Smooth muscle cell (in vitro differentiated cells): Measurements from ENCODE around the gene SNPH. TPM values are rescaled to one million over a fixed set of nuclear protein-coding genes. Genes with fewer than 3 reads are reported as not detected.

Experiments used
- DNase-seq: peaks from one replicate; lab custom pipeline; 2025; ENCODE audit not compliant: unreplicated experiment; lab: John Stamatoyannopoulos, UW
- H2AFZ ChIP-seq: fragments of 200-600 bp; sonication (generic); 2 replicates; pipeline ENCODE4 v1.6.0; 2016; ENCODE audit warnings: antibody characterized with exemption, low read depth, mild to moderate bottlenecking
- H3F3A ChIP-seq: fragments of 200-600 bp; sonication (generic); 2 replicates; pipeline ENCODE4 v1.6.0; 2017; ENCODE audit warnings: antibody characterized with exemption, low read depth
- H3K27ac ChIP-seq: fragments of 200-600 bp; sonication (generic); 2 replicates; pipeline ENCODE4 v1.5.1; 2016; ENCODE audit warnings: low read depth, mild to moderate bottlenecking
- H3K27me3 ChIP-seq: fragments of 200-600 bp; sonication (generic); 2 replicates; pipeline ENCODE4 v1.6.1; 2016; ENCODE audit warnings: low read depth, mild to moderate bottlenecking
- H3K36me3 ChIP-seq: fragments of 200-600 bp; sonication (generic); 2 replicates; pipeline ENCODE4 v1.5.1; 2016; ENCODE audit warnings: low read depth
- H3K4me1 ChIP-seq: fragments of 200-600 bp; sonication (generic); 2 replicates; pipeline ENCODE4 v1.5.1; 2016; ENCODE audit warnings: low read depth
- H3K4me2 ChIP-seq: fragments of 200-600 bp; sonication (generic); 2 replicates; pipeline ENCODE4 v1.6.0; 2016; ENCODE audit warnings: mild to moderate bottlenecking
- H3K4me3 ChIP-seq: fragments of 200-600 bp; sonication (generic); 2 replicates; pipeline ENCODE4 v1.5.1; 2016; ENCODE audit warnings: mild to moderate bottlenecking
- H3K79me2 ChIP-seq: fragments of 200-600 bp; sonication (generic); 2 replicates; pipeline ENCODE4 v1.6.0; 2016; ENCODE audit warnings: low read depth, mild to moderate bottlenecking
- H3K9ac ChIP-seq: fragments of 200-600 bp; sonication (generic); 2 replicates; pipeline ENCODE4 v1.6.0; 2016; ENCODE audit warnings: low read depth
- H3K9me3 ChIP-seq: fragments of 200-600 bp; sonication (generic); replicated peaks from 2 replicates; pipeline ENCODE4 v1.5.1; 2016; ENCODE audit warnings: low read depth
- H4K20me1 ChIP-seq: fragments of 200-600 bp; sonication (generic); 2 replicates; pipeline ENCODE4 v1.6.0; 2016; ENCODE audit warnings: low read depth
- WGBS: methylation state at CpG from one replicate; pipeline ENCODE4 v1.1.7; 2016; ENCODE audit warnings: low lambda C conversion rate; 5-methylcytosine and 5-hydroxymethylcytosine counted together
- polyA plus RNA-seq: library from polyadenylated mRNA; unstranded; fragments of >200 nt; fragmentation: Nextera tagmentation; extraction: Ambion mirVana; gene quantifications from 2 replicates; pipeline ENCODE4 v1.2.1, GENCODE V29; 2016
- total RNA-seq: library from RNA; depleted of rRNA; stranded (reverse); fragments of >200 nt; gene quantifications from 2 replicates; pipeline ENCODE4 v1.2.3, GENCODE V29; 2014
- TF ChIP-seq, protein P1 (sequence below): fragments of 200-600 bp; sonication (generic); IDR thresholded peaks from 2 replicates; pipeline ENCODE4 v1.5.1; 2017; ENCODE audit warnings: borderline replicate concordance, mild to moderate bottlenecking, antibody characterized with exemption; ENCODE audit not compliant: insufficient read depth, poor library complexity, severe bottlenecking

SNPH gene
- total and polyA plus RNA-seq, 2 experiments from 2014 or later, result 3.0 to 3.1 TPM

DNA sequence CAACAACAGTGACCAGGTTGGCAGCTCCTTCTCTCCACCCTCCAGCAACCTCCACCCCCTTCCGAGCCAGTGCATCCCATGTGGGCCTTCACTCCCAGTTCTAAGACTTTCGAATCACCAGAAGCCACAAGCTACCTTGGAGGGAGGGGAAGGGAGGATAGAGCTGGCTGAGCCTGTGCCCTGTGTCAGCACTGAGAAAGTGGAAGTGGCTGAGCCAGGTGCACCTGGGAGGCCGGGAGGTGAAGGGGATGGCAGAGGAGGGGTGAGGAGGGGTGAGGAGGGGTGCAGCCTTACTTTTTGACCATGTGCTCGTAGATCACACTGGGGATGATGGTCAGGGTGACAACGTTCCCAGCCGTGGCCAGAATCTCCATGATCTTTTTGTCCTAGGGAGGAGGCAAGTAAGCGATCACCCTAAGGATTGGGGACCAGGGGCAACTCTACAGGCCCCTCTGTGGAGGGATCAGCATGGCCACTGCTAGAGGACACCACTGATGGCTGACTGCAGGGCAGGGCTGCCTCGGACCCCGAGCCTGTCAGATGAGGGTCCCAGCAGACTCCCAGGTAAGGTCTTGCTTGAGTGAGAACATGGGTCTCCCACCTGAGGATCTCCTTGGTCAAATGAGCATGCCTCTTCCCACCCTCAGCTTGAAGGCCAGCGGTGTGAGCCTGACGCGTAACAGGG is 44.6 kb downstream of the SNPH start:
- Histone ChIP-seq H3K4me3 (no peak overlapping the region), H3F3A (no peaks in the 10 kb centered on the region), H3K9ac (no peak overlapping the region), H3K9me3 (no peaks in the 10 kb centered on the region), H3K27ac (no peak overlapping the region), H3K79me2 (no peaks in the 10 kb centered on the region), H3K27me3 (no peaks in the 10 kb centered on the region), H3K36me3 (no peaks in the 10 kb centered on the region), H3K4me2 (no peak overlapping the region), H4K20me1 (no peaks in the 10 kb centered on the region), H3K4me1 (no peaks in the 10 kb centered on the region), H2AFZ (no peak overlapping the region)
- WGBS, result 95% methylated on average over 12 of the region's 12 CpGs
- DNase-seq, result no peak
- TF ChIP-seq, protein P1, sequence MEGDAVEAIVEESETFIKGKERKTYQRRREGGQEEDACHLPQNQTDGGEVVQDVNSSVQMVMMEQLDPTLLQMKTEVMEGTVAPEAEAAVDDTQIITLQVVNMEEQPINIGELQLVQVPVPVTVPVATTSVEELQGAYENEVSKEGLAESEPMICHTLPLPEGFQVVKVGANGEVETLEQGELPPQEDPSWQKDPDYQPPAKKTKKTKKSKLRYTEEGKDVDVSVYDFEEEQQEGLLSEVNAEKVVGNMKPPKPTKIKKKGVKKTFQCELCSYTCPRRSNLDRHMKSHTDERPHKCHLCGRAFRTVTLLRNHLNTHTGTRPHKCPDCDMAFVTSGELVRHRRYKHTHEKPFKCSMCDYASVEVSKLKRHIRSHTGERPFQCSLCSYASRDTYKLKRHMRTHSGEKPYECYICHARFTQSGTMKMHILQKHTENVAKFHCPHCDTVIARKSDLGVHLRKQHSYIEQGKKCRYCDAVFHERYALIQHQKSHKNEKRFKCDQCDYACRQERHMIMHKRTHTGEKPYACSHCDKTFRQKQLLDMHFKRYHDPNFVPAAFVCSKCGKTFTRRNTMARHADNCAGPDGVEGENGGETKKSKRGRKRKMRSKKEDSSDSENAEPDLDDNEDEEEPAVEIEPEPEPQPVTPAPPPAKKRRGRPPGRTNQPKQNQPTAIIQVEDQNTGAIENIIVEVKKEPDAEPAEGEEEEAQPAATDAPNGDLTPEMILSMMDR, result no peak

DNA sequence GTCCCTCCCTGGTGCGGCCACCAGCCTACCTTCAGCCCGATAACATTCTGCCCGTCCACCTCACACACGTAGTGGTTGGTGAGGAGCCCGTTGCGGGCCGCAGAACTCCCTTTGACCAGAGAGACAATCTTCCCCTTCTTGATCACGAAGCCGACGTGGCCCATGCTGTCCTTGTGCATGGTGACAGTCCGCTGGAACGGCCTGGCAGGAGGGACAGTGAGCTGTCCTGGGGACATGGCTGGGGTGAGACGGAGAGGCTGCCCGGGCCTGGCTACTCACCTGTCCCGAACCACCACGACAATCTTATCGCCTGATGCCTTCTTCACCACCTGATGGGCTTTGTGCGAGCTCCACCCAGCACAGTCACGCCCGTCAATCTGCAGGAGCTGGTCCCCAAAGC is 46.2 kb downstream of the SNPH start:
- H3K4me1 ChIP-seq, result no peaks in the 10 kb centered on the region

DNA sequence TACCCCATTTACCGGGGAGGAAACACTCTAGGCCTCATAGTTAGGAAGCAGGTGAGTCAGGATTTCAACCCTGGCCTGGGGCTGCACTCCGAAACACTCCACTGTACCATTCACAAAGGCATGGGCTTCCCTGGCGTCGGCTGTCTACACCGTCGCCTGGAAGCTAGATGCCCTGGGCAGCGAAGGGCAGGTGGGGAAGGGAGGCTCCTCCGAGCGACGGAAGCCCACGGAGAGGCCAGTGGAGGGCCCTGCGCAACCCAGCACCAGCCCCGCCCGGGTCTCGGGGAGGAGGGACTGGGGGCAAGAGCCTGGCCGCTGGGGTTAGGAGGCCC is 46.8 kb downstream of the SNPH start:
- H3K4me3 ChIP-seq, result no peak overlapping the region
- no peak overlapping the region for H3K27ac ChIP-seq
- no peaks in the 10 kb centered on the region for H3K79me2 ChIP-seq
- no peak for DNase-seq
- no peak overlapping the region for H3K9ac ChIP-seq
- H3K27me3 ChIP-seq, result no peaks in the 10 kb centered on the region
- H3F3A ChIP-seq, result no peaks in the 10 kb centered on the region
- TF ChIP-seq, protein P1, result no peak
- H3K36me3 ChIP-seq, result no peaks in the 10 kb centered on the region
- H4K20me1 ChIP-seq, result no peaks in the 10 kb centered on the region
- H3K9me3 ChIP-seq, result no peaks in the 10 kb centered on the region
- peak overlapping the region; percentile 93 for H3K4me2 ChIP-seq
- H2AFZ ChIP-seq, result no peak overlapping the region
- 75% methylated on average over 14 of the region's 16 CpGs for WGBS
- H3K4me1 ChIP-seq, result no peaks in the 10 kb centered on the region

More for the DNA sequence above, 46.2 kb downstream of the SNPH start:
- TF ChIP-seq, protein P1, result no peak
- WGBS, result 92% methylated on average over 20 of the region's 20 CpGs
- no peaks in the 10 kb centered on the region for H4K20me1 ChIP-seq
- H3K27me3 ChIP-seq, result no peaks in the 10 kb centered on the region
- DNase-seq, result no peak
- H3K4me2 ChIP-seq, result no peak overlapping the region
- no peak overlapping the region for H3K4me3 ChIP-seq
- no peak overlapping the region for H3K27ac ChIP-seq
- H2AFZ ChIP-seq, result no peak overlapping the region
- no peaks in the 10 kb centered on the region for H3K79me2 ChIP-seq
- no peaks in the 10 kb centered on the region for H3K36me3 ChIP-seq
- H3K9me3 ChIP-seq, result no peaks in the 10 kb centered on the region
- no peaks in the 10 kb centered on the region for H3F3A ChIP-seq
- H3K9ac ChIP-seq, result no peak overlapping the region
